Suprapubic skin (tissue), 3 donors: ENCODE data around the gene LYPD1.

Source experiments
- CTCF ChIP-seq, 2 donors: fragments of 200-600 bp in 1 of 2; fragments of 450-650 bp in 1 of 2; sonication (generic) in 1 of 2; IDR thresholded peaks; one replicate each; pipeline ENCODE4 v1.5.1; 2016 to 2019; ENCODE audit warnings: antibody characterized with exemption in 2 of 2, mild to moderate bottlenecking in 1 of 2, moderate library complexity in 1 of 2
- EP300 ChIP-seq: sonication (generic); formaldehyde crosslinking; IDR thresholded peaks from one replicate; pipeline ENCODE4 v1.6.1; 2017; ENCODE audit warnings: antibody characterized with exemption

DNA sequence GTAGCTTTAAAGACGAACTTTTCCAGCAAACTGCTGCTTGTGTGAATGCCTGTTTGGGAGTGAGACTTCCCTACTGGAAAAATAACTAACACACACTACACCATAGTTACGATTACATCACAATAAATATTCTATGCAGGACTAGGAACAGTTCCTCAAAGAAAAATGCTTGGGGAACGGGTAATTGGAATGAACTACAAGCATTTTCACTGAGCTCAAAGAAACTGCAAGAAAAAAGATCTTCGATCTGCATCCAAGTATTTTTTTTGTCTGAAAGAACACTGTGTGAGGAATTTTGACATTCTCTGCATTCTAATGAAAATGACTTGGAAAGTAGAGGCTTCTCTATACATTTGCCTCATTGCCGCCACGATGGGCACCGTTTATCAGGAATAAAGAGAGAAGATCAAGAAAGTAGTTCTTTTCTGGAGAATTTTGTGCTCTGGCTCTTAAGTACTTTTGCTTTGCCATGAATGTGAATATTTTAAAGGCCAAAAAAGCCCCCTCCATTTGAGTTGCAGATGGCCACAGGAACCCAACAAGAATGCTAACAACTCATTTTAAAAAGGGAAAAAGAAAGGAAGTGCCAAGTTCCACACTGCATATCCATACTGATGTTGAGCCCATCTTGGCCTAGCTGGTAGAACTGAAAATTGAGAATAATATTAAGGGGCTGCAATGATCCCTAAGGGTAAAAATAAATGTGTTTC lies 13.6 kb downstream of the LYPD1 start:
- TF ChIP-seq CTCF (IDR thresholded peaks at IDR 0.05), result no peak
- no peak for TF ChIP-seq EP300
